ENCODE measurements around the gene MRPL53.

- no peak for TF ChIP-seq GABPA (IDR thresholded peaks at IDR 0.05 in 1 of 2, conservative IDR thresholded peaks at IDR 0.05 in 1 of 2)
- TF ChIP-seq ZBTB33 (IDR thresholded peaks at IDR 0.05), result no peak
- no peak for TF ChIP-seq TAF1 (conservative IDR thresholded peaks at IDR 0.05)
- TF ChIP-seq JUND (IDR thresholded peaks at IDR 0.05), result no peak
- no peak for TF ChIP-seq RXRA (IDR thresholded peaks at IDR 0.05)
- no peak for TF ChIP-seq NR2F2 (IDR thresholded peaks at IDR 0.05)
- no peak for TF ChIP-seq CTCF (IDR thresholded peaks at IDR 0.05; ENCODE audit: low read depth, low read length, missing input control)
- TF ChIP-seq HNF4G (IDR thresholded peaks at IDR 0.05), result no peak
- no peak for TF ChIP-seq MAX (IDR thresholded peaks at IDR 0.05)
- no peak for TF ChIP-seq FOXA1 (IDR thresholded peaks at IDR 0.05)
- TF ChIP-seq RAD21 (IDR thresholded peaks at IDR 0.05), result no peak
Measured at GRCh38 chr2:74462054-74462785, 10.3 kb downstream of the MRPL53 start.
